Keratinocyte (primary cell): ENCODE results near the gene PRKAA1.

Experiments
- CTCF ChIP-seq, 3 experiments: IDR thresholded peaks in 1 of 3; conservative IDR thresholded peaks in 1 of 3; optimal IDR thresholded peaks in 1 of 3; 2 replicates in 2 of 3; 3 replicates in 1 of 3; pipeline versions ENCODE3 to v1.5.1; 2011; ENCODE audit warnings: low read length in 3 of 3, mild to moderate bottlenecking in 3 of 3, moderate library complexity in 2 of 3, control low read depth in 1 of 3, inconsistent platforms in 1 of 3; ENCODE audit not compliant: insufficient read depth in 2 of 3; ENCODE audit errors: extremely low read depth in 1 of 3
- EZH2 ChIP-seq: IDR thresholded peaks from one replicate; pipeline ENCODE4 v1.6.1; 2012; ENCODE audit warnings: inconsistent platforms, mild to moderate bottlenecking, low read length, moderate library complexity

GRCh38 chr5:40776658-40776977 lies 21.6 kb downstream of the PRKAA1 start:
- TF ChIP-seq CTCF (optimal IDR thresholded peaks at IDR 0.05 in 1 of 3, IDR thresholded peaks at IDR 0.05 in 1 of 3, conservative IDR thresholded peaks at IDR 0.05 in 1 of 3; ENCODE audit: extremely low read depth in 1 of 3, insufficient read depth in 2 of 3, low read length in 3 of 3) (no peak), EZH2 (no peak)
